ENCODE data around the gene SECTM1. TPM values are rescaled to one million over a fixed set of nuclear protein-coding genes. Genes with fewer than 3 reads are reported as not detected.

The SECTM1 gene
- total RNA-seq, 1 donor from 2014 or later = 11.7 TPM

GRCh38 chr17:82328141-82328993 is 5.2 kb downstream of the SECTM1 start:
- no peak for DNase-seq

- DNase-seq = no peak
Observed at GRCh38 chr17:82327757-82328140, 5.8 kb downstream of the SECTM1 start.

- no peak for DNase-seq
Observed at GRCh38 chr17:82327289-82327688, 6.3 kb downstream of the SECTM1 start.

- DNase-seq = no peak
Observed at GRCh38 chr17:82325286-82326180, 8.0 kb downstream of the SECTM1 start.

- no peak for DNase-seq
Observed at GRCh38 chr17:82324566-82325285, 8.8 kb downstream of the SECTM1 start.

GRCh38 chr17:82323514-82324234 is 9.9 kb downstream of the SECTM1 start:
- no peak for DNase-seq

GRCh38 chr17:82322526-82323453 is 10.8 kb downstream of the SECTM1 start:
- DNase-seq = no peak

GRCh38 chr17:82321947-82322466 is 11.6 kb downstream of the SECTM1 start:
- no peak for DNase-seq

- no peak for DNase-seq
Observed at GRCh38 chr17:82320956-82321927, 12.3 kb downstream of the SECTM1 start.

GRCh38 chr17:82320140-82320840 is 13.3 kb downstream of the SECTM1 start:
- no peak for DNase-seq

- DNase-seq = no peak
Observed at GRCh38 chr17:82319619-82320062, 13.9 kb downstream of the SECTM1 start.

- no peak for DNase-seq
Observed at GRCh38 chr17:82318772-82319606, 14.6 kb downstream of the SECTM1 start.

GRCh38 chr17:82318169-82318498 is 15.4 kb downstream of the SECTM1 start:
- no peak for DNase-seq

GRCh38 chr17:82317394-82318168 is 16.0 kb downstream of the SECTM1 start, which contains the start of gene CD7:
TSS of gene CD7 (minus strand) at chr17:82317608. CDS start at chr17:82317495, 113 bp downstream.
- no peak for DNase-seq

GRCh38 chr17:82316651-82317393 is 16.7 kb downstream of the SECTM1 start:
- no peak for DNase-seq

Data from skin of body (tissue), 2 donors.